Measurements from ENCODE around the gene INAFM2.

The INAFM2 gene

GRCh38 chr15:40295297-40295696 lies 28.2 kb upstream of the INAFM2 start:
- Histone ChIP-seq H3K4me3 (ENCODE audit: low read depth, low read length) (no peak overlapping the region), H3K27me3 (replicated peaks) (peaks cover 8% of the 10 kb centered on the region), H3K36me3 (replicated peaks) (no peaks in the 10 kb centered on the region), H3K27ac (no peak overlapping the region)
- in situ Hi-C loops (cut with HindIII; ENCODE audit: low pct_ligation_motif_present, low sequenced_read_pairs) = no loop called here
- no peak for DNase-seq
- TF ChIP-seq CTCF (IDR thresholded peaks at IDR 0.05; ENCODE audit: low read depth, low read length, missing control alignments) = no peak

GRCh38 chr15:40295877-40296560 lies 27.5 kb upstream of the INAFM2 start:
- no peak for DNase-seq
- Histone ChIP-seq H3K36me3 (replicated peaks) (no peaks in the 10 kb centered on the region), H3K27me3 (replicated peaks) (peaks cover 8% of the 10 kb centered on the region)

DNA sequence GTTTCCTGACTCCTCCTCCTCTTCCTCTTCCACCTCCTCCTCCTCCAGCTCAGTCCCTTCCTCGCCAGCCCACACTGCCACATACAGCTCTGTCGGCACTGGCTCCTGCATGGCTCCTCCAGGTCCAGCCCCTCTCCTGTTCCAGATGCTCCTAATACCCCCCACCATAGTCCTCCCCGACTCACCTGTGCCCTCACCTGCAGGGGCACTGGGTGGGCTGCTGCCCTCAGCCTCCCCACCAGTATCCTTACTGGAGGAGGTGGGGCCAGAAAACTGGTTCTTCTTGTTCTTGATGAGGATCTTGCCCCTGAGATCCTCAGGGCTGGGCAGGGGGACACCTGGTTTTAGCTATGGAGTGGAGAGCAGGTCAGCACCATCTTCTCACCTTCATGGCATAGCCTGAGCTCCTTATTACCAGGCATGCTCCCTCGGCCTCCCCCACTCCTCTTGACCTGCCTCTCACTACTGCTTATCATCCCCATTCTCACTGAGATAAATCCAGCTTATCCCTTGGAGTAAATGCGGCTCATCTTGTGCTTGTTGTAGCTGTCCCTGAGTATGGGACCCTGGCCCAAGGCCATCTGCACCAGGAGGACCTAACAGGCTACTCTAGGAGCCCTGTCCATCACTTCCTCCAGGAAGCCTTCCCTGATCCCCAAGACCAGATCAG lies 26.8 kb upstream of the INAFM2 start:
- no peak for TF ChIP-seq CTCF (IDR thresholded peaks at IDR 0.05; ENCODE audit: low read depth, low read length, missing control alignments)
- Histone ChIP-seq H3K36me3 (replicated peaks) (no peaks in the 10 kb centered on the region), H3K27ac (no peak overlapping the region), H3K4me3 (ENCODE audit: low read depth, low read length) (no peak overlapping the region), H3K27me3 (replicated peaks) (peaks cover 5% of the 10 kb centered on the region)
- in situ Hi-C loops (cut with HindIII; ENCODE audit: low pct_ligation_motif_present, low sequenced_read_pairs) = no loop called here
- DNase-seq = no peak

More at GRCh38 chr15:40295877-40296560, 27.5 kb upstream of the INAFM2 start:
- no peak for TF ChIP-seq CTCF (IDR thresholded peaks at IDR 0.05; ENCODE audit: low read depth, low read length, missing control alignments)
- Histone ChIP-seq H3K27ac (no peak overlapping the region), H3K4me3 (ENCODE audit: low read depth, low read length) (no peak overlapping the region)
- in situ Hi-C loops (cut with HindIII; ENCODE audit: low pct_ligation_motif_present, low sequenced_read_pairs) = no loop called here

GRCh38 chr15:40297356-40297755 lies 26.1 kb upstream of the INAFM2 start:
- H3K36me3 ChIP-seq (replicated peaks) = no peaks in the 10 kb centered on the region
- no peak for DNase-seq
- in situ Hi-C loops (cut with HindIII; ENCODE audit: low pct_ligation_motif_present, low sequenced_read_pairs) = no loop called here
- H3K27me3 ChIP-seq (replicated peaks) = peaks cover 4% of the 10 kb centered on the region
- no peak for TF ChIP-seq CTCF (IDR thresholded peaks at IDR 0.05; ENCODE audit: low read depth, low read length, missing control alignments)
- no peak overlapping the region for H3K27ac ChIP-seq
- H3K4me3 ChIP-seq (ENCODE audit: low read depth, low read length) = no peak overlapping the region

DNA sequence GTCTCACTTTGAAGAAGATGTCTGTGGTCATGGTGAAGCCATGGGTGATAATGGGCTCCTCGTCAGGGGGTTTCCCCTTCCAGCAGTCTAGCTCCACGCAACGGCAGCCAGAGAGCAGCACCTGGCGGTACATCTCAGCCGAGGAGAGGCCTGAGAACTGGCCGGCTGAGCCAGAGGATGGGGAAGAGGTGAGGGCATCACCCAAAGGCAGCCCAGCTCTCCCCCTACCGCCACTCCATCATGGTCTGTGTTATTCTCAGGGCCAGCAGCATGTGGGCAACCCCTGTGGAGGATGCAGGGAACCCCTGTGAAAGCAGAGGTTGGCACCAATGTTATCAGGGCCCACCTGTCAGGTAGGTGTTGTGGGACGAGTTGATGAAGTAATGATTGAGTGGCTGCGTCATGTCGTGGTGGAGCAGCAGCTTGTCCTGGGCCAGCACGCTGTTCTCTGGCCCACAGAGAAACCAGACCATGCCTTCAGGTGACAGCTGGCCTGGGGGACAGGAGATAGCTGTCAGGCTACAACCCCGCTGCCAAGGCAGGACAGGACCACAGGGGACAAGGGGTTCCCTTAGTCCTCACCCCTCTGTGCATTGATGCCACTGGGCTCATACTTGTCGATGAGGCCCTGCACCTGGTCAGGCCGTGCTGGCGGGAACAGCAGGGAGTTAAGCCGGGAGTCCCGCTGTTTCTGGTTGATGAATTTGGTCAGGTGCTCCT lies 25.1 kb upstream of the INAFM2 start:
- H3K27me3 ChIP-seq (replicated peaks) = no peaks in the 10 kb centered on the region
- no peak for TF ChIP-seq CTCF (IDR thresholded peaks at IDR 0.05; ENCODE audit: low read depth, low read length, missing control alignments)
- in situ Hi-C loops (cut with HindIII; ENCODE audit: low pct_ligation_motif_present, low sequenced_read_pairs) = no loop called here
- H3K36me3 ChIP-seq (replicated peaks) = no peaks in the 10 kb centered on the region
- no peak for DNase-seq
- H3K4me3 ChIP-seq (ENCODE audit: low read depth, low read length) = no peak overlapping the region
- H3K27ac ChIP-seq = no peak overlapping the region
